Measurements from ENCODE around the gene TSPAN3.

TSPAN3 gene

DNA sequence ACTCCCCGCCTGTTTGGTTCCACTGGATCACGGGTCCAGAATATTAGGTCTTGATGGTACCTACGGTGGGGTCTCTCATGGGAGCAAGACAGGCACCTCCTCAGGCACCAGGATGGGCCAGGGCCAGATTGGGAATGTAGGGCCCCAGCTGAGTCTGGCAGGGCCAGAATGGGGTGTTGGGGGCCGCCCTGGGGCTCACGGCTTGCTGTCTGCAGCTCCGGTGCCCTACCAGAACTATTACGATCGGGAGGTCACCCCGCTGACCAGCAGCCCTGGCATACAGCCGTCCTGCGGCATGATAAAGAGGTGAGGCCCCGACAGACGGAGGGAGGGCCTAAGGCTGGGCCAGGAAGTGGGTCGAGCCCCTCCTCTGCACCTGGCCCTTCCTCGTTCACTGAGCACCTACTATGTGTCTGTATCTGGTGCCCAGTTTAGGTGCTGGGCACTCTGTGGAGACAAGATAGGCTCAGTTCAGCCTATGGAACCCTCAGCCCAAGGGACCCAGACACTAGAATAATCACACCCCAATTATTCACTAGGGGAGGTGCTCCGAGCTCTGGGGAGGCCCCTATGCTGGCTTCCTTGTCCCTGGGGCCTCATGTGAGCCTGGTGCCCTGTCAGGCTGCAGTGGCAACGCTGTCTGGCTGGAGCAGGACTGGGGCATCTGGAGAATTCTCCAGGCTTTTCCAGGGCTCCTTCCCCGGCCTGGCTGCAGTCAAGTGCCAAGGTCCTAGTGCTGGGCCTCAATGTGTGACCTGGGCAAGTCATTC lies 38.1 kb downstream of the TSPAN3 start:
- no peak for DNase-seq

DNA sequence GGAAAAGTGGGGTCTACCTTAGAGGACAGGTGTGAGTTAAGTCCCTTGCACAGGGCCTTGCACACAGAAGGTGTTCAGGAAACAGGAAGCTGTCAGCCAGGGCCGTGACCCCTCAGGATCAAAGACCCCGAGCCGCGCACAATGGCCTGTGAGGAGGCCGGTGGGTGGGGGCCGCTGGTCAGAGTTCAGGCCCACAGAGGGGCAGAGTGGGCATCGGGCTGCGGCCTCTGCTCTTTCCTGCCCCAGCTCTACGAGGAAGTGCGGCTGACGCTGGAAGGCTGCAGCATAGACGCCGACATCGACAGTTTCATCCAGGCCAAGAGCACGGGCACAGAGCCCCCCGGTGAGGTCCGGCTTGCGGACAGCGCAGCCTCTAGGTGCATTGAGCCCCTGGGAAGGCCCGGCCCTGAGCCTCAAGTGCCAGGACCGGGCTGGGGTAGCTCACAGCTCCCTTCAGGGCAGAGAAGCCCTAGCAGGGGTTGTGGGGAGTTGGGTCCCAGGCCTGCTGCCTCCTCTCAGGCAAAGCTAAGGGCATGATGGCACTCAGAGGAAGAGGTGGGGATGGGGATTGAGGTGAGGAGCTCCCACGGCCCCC lies 38.8 kb downstream of the TSPAN3 start:
- DNase-seq, result no peak

DNA sequence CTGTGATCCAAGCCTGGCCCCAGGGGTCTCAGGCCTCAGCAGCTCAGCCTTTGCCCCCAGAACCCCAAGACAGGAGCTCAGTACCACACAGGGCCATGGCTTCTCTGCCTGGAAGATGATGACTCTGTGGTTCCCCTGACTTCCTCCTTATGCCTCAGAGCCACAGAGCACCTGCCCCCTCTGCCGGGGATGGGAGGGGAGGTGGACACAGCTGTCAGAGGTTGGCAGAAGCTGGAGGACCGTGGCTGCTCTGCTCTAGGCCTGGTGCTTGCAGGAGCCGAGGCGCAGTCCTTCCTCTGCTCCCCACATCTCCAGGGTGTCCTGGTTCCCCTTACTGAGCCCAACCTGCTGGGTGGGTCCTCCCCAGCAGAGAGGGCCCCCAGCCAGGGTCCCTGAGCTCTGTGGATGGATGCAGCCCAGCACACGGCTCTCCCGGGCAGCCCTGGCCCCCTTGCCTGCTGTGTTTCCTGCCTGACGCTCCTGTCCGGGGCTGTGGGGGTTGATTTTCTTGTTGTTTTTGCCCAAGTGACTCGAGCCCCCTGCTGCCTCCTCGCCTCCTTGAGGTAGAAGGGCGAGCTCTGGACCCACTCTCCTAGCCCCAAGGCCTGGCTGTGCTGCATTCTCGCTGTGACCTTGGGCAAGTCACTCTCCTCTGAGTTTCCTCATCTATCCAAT lies 39.4 kb downstream of the TSPAN3 start:
- no peak for DNase-seq

DNA sequence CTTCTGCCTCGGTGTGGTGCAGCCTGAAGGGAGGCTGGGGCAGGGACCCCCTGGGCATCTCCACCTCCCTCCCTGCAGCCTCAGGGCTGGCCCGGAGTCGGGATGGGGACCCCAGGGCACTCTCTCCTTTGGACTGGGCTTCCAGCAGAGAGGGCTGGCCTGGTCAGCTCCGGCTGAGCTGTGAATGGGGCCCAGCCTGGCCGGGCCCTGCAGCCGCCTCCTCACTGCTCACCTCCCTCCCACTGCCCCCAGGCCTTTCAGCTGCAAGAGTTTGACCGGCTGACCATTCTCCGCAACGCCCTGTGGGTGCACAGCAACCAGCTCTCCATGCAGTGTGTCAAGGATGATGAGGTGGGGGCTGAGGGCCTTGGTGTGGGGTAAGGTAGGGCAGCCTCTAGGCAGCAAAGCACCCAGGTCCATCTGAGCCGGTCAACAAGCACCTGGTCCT lies 40.0 kb downstream of the TSPAN3 start:
- DNase-seq, result no peak

DNA sequence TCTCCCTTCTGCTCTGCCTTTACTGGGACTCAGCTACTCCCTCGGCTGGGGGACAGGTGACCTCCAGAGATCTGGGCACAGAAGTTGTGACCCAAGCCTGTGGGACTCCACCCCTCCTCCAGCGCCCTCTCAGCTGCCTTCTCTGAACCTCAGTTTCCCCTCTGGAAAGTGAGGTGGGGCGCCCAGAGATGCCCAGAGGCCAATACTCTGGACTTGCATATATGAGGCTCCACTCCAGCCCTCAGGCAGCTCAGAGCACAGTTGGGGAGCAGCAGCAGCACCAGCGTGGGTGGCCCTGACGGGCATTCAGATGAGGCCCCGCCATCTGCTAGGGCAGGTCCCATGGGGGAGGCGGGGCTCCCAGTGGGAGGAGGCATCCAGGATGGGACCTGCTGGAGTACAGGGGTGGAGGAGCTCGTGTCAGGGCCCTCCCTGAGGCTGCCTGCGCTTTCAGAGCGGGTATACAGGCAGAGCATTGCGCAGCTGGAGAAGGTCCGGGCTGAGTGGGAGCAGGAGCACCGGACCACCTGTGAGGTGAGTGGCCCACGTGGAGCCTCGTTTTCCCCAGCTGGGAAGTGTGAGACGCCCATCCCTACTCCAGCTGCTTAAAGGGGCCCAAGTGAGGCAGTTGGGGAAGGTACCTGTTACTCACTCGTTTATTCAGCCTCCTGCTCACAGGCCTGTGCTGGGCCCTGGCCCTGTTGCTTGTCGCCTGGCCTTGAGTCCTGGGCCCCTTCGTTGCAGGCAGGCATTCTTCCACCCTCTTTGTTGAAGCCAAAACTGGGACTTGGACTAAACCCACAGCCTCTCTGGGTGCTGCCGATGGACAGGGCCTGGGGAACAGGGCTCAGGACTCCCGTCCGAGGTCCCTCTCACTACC lies 40.6 kb downstream of the TSPAN3 start:
- DNase-seq, result no peak

DNA sequence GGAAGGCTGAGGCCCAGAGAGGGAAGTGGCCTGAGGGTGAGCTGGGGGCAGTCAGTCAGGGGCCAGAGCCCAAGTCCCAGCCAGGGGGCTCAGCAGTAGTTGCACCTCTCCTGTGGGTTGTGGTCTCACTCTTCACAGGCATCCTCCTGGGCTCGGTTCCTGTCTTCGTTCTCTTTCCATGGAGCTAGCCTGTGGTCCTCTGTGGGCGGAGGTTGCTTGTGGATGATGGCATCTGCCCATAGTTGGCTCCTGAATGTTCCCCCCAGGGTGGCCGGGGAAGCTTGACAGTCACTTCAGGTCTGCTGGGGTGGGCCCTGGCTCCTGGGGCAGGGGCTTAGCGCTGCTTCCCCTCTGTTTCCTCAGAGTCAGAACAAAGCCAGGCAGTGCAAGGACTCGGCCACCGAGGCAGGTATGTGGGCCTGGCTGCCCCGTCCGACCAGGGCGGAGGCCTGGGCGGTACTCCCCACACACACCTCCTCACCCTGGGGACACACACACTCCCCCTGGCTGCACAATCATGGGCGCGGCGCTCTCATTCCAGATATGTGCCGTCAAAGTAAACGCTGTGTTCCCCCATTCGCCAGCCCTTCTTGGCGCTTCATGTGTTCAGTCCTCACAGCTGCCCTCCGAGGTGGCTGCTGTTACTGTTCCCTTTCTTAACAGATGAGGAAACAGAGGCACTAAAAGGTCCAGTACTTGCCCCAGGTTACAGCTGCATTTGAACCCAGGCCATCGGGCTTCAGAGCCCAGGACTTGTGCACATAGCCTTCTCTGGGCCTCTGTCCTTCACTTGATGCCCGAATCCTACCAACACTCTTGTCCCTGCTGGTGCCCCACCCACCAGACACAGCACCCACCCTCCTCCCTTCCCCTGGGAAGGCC lies 41.5 kb downstream of the TSPAN3 start:
- DNase-seq, result no peak

DNA sequence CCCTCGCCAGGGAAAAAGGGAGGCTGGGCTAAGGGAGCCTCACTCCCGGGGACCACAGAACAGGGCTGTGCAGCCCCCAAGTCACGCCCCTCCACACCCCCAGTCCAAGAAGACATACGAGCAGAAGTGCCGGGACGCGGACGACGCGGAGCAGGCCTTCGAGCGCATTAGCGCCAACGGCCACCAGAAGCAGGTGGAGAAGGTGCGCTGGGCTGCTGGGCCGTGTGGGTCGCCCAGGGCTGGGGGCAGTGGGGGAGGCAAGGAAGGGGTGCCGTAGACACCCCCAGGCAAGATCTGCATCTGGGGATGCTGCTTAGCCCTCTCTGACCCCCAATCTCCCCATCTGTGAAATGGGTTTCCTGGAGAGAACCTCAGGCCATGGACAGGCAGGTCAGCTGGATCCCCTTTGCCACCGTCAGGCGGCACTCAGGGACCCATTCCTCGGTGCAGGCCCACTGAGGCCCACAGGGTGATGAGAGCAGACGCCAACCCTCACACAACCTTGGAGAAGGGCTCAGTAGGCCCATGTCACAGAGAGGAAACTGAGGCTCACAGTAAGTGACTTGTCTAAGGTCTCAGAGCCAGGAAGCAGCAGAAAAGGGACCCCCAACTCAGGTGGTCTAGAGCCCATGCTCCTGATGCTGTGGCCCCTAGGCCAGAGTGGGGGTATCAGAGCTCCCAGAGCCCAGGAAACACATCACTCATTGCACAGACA lies 42.3 kb downstream of the TSPAN3 start:
- DNase-seq, result no peak

DNA sequence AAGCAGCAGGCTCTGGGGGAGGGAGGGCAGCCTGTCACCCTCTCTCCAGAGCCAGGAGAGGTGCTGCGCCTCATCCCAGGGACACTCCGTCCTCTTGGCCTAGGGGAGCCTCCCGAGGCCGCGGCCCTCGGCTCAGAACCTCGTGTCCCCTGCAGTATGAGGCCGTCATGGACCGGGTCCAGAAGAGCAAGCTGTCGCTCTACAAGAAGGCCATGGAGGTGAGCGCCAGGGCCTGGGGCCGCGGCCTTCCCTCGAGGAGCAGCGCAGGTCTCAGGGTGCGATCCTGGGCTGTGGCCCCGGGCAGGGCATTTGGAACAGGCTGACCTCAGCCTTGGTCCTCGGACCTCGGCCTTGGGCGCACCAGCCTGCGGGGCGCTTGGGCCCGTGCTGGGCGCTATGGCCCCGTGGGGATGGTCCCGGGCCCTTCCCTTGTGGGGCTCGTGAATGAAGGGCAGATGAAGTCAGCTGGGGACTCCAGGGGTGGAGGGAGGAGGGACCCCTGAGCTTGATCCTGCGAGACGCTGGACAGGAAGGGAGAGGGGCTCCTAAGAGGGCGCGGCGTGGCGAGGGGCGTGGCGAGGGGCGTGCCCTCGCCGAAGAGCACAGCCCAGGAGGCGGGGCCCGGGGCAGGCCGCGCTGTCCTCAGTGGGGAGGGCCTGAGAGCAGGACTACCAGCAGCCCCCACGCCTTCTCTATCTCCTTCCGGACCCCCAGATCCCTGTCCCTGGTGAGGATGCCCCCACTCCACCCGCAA lies 43.0 kb downstream of the TSPAN3 start:
- no peak for DNase-seq

DNA sequence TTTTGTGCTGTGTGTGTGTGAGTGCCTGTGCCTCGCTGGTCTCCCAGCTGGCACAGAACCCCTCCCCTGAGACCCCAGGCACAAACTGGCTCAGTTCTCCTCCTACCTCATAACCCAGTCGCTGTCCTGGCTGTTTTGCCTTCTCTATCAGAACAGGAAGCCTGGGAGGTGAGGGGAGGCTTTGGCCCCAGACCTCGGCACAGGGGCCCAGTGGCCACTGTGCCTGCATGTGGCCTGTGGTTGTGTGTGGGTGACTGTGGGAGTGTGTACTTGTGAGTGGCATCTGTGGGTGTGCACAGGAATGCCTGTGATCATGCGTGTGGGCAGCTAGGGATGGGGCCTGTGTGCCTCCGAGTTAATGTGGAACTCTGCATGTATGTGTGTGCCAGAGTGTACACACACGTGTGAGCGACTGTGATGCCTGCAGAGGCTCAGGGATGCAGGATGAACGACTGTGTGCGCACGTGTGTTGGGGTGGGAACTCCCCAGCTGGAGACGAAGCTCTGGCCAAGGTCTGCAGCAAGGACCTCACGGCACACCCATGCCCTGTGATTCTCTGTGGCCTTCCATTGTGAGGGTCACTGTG lies 43.7 kb downstream of the TSPAN3 start:
- no peak for DNase-seq

DNA sequence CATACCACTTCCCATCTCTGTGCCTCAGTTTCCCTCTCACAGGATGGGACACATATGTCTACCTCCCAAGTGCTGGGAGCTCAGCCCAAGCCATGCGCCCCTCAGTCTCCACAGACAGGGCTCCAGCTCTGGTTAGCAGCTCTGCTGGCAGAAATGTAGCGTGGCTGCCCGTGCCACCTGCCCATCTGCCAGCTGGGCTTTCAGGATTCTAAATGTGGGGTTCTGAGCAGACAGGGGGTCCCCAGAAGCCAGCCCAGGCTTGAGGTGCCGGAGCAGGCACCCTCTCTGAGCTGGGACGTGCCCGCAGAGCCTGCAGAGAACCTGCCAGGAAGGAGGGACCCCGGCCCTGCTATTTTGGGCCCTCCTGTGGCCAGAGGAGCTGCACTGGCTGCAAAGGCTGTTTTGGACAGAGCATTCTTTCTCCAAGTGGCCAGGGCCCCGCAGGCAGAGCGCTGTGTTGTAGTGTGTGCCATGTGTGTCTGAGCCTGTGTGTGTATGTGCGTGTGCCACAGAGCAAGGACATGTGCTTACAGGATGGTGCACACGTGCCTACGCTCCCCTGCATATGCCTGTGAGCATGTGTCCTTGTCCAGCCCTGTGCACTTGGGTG lies 44.3 kb downstream of the TSPAN3 start:
- DNase-seq, result no peak

DNA sequence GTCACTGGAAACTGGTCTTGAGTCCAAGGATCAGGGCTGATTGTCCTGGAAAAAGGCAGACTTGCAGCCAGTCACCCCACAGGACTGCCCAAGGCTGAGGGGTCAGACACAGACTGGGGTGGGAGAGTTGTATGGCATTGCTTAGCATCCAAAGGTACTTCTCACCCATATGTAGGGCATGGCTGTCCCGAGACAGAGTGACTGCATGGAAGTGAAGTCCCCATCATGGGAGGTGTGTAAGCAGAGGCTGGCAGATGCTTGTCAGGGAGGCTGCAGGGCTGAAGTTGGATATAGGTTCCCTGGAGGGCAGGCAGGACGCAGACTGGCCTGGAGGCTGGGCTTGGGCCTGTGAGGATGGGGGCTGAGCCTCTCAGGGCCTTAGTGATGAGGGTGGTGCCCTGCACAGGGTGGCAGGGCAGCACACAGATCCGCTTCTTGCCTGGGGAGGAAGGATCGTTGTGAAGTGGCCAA lies 44.9 kb downstream of the TSPAN3 start:
- no peak for DNase-seq

DNA sequence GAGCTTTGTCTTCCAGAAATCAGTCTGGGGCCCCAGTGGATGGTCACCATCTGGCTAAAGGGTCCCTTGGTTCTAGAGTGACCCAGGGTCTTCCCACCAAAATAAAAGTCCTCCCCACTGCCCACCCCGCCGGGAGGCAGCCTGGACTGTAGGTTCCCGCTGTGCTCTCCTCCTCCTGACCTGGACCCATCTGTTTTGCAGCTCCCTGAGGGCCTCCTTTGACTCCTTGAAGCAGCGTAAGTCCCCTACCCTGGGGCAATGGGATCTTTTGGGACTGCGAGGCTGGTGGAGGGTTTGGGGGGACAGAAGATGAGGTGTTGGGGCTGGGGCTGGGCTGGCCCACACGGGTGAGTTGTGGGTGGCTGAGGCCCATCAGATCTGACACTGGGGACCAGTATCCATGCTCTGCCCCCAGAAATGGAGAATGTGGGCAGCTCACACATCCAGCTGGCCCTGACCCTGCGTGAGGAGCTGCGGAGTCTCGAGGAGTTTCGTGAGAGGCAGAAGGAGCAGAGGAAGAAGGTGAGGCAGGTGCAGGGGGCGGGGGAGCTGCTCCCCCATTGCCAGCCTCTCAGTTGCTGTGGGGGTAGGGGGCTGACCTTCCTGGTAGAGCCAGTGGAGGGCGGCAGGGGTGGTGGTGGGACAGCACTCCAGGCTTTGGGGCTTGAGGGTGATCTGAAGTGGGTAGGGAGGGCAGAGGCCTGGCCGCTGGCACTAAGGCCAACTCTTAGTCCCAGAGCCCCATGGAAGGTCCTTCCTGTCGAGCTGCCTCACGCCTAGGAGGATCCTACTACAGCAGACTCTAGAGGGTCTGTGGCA lies 45.6 kb downstream of the TSPAN3 start:
- DNase-seq, result no peak

DNA sequence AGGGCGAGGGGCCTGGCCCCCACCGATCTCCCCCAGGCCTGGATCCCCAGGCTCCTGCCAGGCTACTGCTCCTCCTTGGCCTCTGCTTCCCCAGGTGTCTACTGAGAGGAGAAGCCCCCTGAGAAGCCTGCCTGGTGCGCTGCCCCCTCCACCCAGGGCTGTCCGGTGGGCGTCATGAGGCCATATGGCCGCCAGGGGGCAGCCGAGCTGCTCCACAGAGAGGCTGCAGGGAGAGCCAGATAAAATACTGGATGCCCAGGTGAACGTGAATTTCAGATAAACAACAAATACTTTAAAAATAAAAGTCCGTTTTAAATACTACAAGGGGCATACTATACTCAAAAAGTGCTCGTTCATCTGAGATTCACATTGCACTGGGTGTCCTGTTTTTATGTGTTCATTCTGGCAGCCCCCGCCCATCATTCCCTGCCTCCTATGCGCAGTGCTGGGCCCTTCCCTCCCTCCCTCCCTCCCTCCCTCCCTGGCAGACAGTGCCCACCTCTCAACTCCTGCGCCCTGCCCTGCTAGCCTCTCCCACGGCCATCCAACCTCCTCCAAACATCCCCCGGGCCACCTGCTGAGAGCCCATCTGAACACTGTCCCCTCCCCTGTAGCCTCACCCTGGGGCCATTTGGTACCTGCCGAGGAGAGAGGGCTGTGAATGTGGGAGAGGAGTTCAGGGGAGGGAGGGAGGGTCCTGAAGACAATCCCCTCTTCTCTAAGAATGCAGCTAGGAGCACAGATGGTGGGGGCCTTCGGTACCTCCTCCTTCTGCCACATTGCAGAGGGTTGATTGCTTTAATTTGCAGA lies 46.4 kb downstream of the TSPAN3 start:
- DNase-seq, result peak; percentile 19

DNA sequence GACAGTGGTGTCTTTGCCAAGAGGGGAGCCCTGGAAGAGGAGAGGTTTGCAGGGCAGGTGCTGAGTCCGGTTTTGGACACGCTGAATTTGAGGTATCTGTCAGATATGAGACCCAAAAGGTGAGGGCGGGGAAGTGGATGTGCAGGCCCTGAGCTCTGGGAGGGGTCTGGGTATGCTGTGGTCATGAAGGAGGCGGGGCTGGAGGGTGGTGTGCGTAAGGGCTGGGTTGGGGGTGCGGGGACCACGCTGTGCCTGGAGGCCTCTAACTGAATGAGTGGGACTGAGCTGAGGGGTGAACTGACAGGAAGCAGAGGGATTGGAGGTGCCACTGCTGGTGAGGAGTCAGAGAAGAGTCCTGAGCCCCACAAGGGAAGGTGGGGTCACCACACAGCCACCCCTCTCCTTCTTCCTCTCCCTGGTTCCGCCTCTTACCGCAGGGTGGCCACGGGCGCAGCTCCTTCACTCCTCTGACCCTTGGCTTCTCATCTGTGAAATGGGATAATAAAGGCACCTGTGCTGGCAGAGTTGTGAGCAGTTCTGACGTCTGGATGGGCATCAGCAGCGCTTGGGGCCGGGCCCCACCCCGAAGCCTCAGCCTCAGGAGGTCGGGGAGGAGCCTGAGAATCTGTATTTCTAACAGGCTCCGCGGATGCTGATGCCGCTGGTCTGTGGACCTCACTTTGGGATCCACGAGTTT lies 47.2 kb downstream of the TSPAN3 start:
- no peak for DNase-seq

DNA sequence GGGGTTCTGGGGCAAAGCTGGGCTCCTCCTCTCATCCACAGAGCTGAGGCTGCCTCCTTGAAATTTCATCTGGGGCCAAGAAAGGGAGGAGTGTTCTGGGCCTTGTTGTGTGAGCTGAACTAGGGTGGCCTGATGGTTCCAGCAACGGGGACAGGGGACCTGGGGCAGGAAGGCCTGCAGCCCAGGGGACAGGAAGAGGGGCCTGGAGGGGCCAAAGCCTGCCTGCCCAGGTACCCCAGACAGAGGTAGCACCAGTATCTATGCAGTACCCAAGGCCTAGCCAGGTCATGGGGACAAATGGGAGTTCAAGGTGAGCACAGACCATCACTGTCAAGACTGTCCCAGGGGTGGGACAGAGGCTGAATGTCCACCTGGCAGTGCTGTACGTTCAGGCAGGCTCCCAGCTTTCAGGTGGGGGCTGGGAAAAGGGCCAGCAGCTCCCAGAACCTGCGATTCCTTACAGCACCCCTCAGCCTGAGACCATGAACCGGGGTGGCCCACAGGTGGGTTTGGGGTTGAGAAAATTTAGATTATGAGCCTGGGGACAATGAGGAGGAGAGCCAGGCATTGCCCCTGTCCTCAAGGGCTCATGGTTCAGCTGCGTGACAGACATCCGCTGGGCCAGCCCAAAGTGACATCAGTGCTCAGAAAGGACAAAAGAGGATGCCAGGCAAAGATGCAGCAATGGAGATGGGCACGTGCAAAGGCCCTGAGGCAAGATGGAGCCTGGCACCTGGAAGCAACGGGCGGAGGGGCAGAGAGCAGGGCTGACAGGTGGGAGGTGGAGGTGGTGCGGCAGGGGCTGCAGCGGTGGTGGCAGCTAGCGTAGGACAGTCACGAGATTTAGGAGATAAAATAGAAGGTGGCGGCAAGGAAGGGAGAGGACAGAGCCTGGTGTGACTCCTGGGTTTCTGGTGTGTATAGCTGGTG lies 48.0 kb downstream of the TSPAN3 start:
- no peak for DNase-seq

DNA sequence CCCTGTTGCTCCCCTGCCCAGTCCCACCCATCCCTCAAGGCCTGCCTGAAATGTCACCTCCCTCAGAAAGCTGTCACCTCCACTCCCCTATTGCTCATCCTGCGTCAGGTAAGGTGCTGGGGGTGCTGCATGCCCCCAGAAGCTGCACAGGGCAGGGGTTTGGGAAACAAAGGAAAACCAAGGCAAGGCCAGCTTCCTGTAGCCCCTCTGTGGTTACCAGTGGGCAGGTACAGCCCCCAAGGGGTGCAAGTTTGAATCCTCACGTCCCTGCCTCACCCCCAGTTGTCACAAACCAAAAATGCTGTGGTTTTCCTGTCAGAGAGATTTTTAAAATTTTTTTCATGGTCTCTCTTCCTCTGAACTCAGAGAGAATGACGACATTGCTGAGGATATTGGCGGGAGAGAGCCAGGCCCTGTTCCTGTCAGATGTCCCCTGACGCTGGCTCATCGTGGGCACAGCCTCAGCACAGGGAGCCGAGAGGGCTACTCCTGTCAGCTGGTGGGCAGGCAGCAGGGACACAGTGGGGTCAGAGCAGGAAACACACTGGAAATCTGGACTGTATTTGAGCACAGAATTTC lies 49.0 kb downstream of the TSPAN3 start:
- no peak for DNase-seq

All from DMS79 treated with DMSO at 0.1 percent for 48 hours (cell line).